ENCODE measurements around the gene LCA5. TPM values are rescaled to one million over a fixed set of nuclear protein-coding genes. Genes with fewer than 3 reads are reported as not detected.

Gene LCA5
- total RNA-seq, 2 donors from 2014 or later: 6.4 to 11.1 TPM

DNA sequence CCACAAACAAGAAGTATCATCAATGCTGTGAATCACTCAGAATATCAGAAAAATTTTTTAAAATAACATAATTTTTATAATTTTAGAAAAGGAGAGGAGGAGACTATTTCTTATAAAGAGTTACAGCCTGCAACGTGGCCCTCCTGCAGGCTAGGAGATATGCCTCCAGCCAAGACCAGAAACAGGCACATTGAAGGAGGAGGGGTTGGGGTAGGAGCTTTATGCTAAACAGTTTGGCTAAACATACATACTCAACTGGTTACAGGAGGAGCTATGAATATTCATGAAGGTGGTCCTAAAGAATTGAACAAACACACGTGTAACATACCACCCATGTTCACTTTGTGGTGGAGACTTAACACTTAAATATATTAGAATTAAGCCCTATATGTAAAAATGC lies 14.2 kb upstream of the LCA5 start:
- TF ChIP-seq, protein P1, sequence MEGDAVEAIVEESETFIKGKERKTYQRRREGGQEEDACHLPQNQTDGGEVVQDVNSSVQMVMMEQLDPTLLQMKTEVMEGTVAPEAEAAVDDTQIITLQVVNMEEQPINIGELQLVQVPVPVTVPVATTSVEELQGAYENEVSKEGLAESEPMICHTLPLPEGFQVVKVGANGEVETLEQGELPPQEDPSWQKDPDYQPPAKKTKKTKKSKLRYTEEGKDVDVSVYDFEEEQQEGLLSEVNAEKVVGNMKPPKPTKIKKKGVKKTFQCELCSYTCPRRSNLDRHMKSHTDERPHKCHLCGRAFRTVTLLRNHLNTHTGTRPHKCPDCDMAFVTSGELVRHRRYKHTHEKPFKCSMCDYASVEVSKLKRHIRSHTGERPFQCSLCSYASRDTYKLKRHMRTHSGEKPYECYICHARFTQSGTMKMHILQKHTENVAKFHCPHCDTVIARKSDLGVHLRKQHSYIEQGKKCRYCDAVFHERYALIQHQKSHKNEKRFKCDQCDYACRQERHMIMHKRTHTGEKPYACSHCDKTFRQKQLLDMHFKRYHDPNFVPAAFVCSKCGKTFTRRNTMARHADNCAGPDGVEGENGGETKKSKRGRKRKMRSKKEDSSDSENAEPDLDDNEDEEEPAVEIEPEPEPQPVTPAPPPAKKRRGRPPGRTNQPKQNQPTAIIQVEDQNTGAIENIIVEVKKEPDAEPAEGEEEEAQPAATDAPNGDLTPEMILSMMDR (conservative IDR thresholded peaks at IDR 0.05): no peak
- DNase-seq: no peak
- no peaks in the 10 kb centered on the region for H3K27me3 Mint-ChIP-seq (ENCODE audit: insufficient read depth)
- Histone ChIP-seq H3K27ac (ENCODE audit: low read depth, low read length) (no peak overlapping the region), H3K9ac (ENCODE audit: extremely low read depth, low read length, poor library complexity, severe bottlenecking) (no peak overlapping the region), H3K27me3 (ENCODE audit: control insufficient read depth, insufficient read depth, low read length, poor library complexity, severe bottlenecking) (no peaks in the 10 kb centered on the region), H3K9me3 (ENCODE audit: control insufficient read depth, low read length) (no peaks in the 10 kb centered on the region), H3K4me1 (ENCODE audit: control insufficient read depth, insufficient read depth, low read length) (no peaks in the 10 kb centered on the region), H3K36me3 (ENCODE audit: control insufficient read depth, insufficient read depth, low read length) (peaks cover 17% of the 10 kb centered on the region), H3K4me3 (ENCODE audit: low read length) (no peak overlapping the region)
- H3K9me3 Mint-ChIP-seq: no peaks in the 10 kb centered on the region
- no peak overlapping the region for H3K27ac Mint-ChIP-seq
- H3K36me3 Mint-ChIP-seq (ENCODE audit: low read depth): peaks cover 32% of the 10 kb centered on the region
- H3K4me1 Mint-ChIP-seq: no peaks in the 10 kb centered on the region
- H3K4me3 Mint-ChIP-seq: no peak overlapping the region
- 100% methylated on average over 1 of the region's 2 CpGs; no CpG with 5 or more reads in 1 of the 2 experiments for WGBS, 2 experiments (ENCODE audit: insufficient coverage in 1 of 2, insufficient read length in 1 of 2)

DNA sequence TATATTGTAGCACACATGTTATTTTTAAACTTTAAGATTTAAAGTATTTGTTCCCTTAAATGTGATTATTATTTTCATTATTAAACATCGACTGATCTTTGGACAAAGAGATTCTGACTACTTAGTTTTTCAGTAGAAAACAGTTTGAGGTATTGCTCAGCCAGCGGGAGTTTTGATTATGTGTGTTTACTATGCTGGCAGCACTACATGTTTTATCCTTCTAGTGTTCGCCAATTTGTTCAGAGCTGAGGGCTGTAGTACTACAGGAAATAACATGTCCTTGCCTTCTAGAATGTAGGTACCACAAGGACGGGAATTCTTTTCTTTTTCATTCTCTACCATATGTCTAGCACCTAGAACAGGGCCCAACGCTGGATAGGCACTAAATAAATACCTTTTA lies 11.1 kb upstream of the LCA5 start:
- no peak overlapping the region for H3K27ac Mint-ChIP-seq
- no peak overlapping the region for H3K4me3 Mint-ChIP-seq
- TF ChIP-seq, protein P1 (conservative IDR thresholded peaks at IDR 0.05): no peak
- no peaks in the 10 kb centered on the region for H3K9me3 Mint-ChIP-seq
- peaks cover 33% of the 10 kb centered on the region for H3K36me3 Mint-ChIP-seq (ENCODE audit: low read depth)
- no peaks in the 10 kb centered on the region for H3K27me3 Mint-ChIP-seq (ENCODE audit: insufficient read depth)
- no peak overlapping the region for H3K27ac ChIP-seq (ENCODE audit: low read depth, low read length)
- H3K36me3 ChIP-seq (ENCODE audit: control insufficient read depth, insufficient read depth, low read length): peaks cover 17% of the 10 kb centered on the region
- H3K4me3 ChIP-seq (ENCODE audit: low read length): no peak overlapping the region
- no peaks in the 10 kb centered on the region for H3K27me3 ChIP-seq (ENCODE audit: control insufficient read depth, insufficient read depth, low read length, poor library complexity, severe bottlenecking)
- DNase-seq: no peak
- no peaks in the 10 kb centered on the region for H3K9me3 ChIP-seq (ENCODE audit: control insufficient read depth, low read length)
- 94% methylated on average over 2 to 4 of the region's 5 CpGs for WGBS, 2 experiments (ENCODE audit: insufficient coverage in 1 of 2, insufficient read length in 1 of 2)
- peaks cover 14% of the 10 kb centered on the region for H3K4me1 ChIP-seq (ENCODE audit: control insufficient read depth, insufficient read depth, low read length)
- H3K4me1 Mint-ChIP-seq: peaks cover 28% of the 10 kb centered on the region
- no peak overlapping the region for H3K9ac ChIP-seq (ENCODE audit: extremely low read depth, low read length, poor library complexity, severe bottlenecking)

DNA sequence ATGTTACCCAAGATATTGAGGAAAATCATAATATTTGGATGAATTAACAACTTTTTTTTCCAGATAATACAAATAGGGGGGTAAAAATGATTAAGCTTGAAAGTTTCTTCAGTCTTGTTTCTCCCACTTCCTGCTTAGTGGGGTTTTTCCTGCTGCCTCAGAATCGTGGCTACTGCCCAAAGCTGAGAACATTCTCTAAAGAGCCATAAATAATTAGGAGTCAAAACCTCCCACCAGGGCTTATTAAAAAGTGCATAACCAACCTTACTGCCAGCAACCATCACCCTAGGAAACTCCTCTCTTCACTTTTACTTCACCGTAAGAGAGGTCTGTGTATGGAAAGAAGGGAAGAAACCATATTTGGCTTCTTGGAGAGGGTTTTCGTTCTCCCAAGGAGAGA lies 9.0 kb upstream of the LCA5 start:
- Mint-ChIP-seq H3K4me1 (peaks cover 31% of the 10 kb centered on the region), H3K36me3 (ENCODE audit: low read depth) (peaks cover 41% of the 10 kb centered on the region), H3K27me3 (ENCODE audit: insufficient read depth) (no peaks in the 10 kb centered on the region), H3K4me3 (no peak overlapping the region), H3K9me3 (no peaks in the 10 kb centered on the region), H3K27ac (peak overlapping the region; percentile 11)
- WGBS, 2 experiments (ENCODE audit: insufficient coverage in 1 of 2, insufficient read length in 1 of 2): 75 to 87% methylated on average over 3 of the region's 3 CpGs
- Histone ChIP-seq H3K9me3 (ENCODE audit: control insufficient read depth, low read length) (no peaks in the 10 kb centered on the region), H3K4me3 (ENCODE audit: low read length) (no peak overlapping the region), H3K9ac (ENCODE audit: extremely low read depth, low read length, poor library complexity, severe bottlenecking) (no peak overlapping the region), H3K4me1 (ENCODE audit: control insufficient read depth, insufficient read depth, low read length) (peaks cover 15% of the 10 kb centered on the region), H3K27me3 (ENCODE audit: control insufficient read depth, insufficient read depth, low read length, poor library complexity, severe bottlenecking) (no peaks in the 10 kb centered on the region), H3K36me3 (ENCODE audit: control insufficient read depth, insufficient read depth, low read length) (peaks cover 27% of the 10 kb centered on the region), H3K27ac (ENCODE audit: low read depth, low read length) (no peak overlapping the region)
- TF ChIP-seq, protein P1 (conservative IDR thresholded peaks at IDR 0.05): no peak
- no peak for DNase-seq

Data from endodermal cell (in vitro differentiated cells).